Measurements from ENCODE around the gene FRMD3. TPM values are rescaled to one million over a fixed set of nuclear protein-coding genes. Genes with fewer than 3 reads are reported as not detected.

Gene FRMD3
- total RNA-seq, 2 donors from 2014 or later = 0.38 to 0.46 TPM

DNA sequence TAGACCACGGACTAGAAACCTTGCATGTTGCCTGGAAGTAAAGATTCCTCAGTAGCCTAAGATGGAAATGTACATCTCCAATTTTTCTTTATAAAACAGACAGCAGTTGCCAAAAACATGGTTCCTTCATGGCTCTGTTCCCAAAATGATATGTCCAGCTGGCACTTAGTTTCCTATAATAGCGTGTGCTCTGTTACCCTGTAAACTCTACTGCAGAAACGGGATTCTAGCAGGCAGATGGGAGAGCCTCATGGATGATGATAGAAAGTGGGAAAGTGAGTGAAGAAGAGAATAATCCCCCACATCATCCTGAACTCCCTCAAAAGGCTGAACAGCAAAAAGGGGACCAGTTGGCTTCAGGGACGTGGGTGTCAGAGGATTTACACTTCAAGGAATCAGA lies 118.2 kb downstream of the FRMD3 start:
- H3K9me3 Mint-ChIP-seq = peaks cover 1 to 2% of the 10 kb centered on the region in 2 donors
- H3K4me3 Mint-ChIP-seq = no peak overlapping the region
- H3K27ac Mint-ChIP-seq = no peak overlapping the region
- no peaks in the 10 kb centered on the region for H3K27me3 Mint-ChIP-seq (ENCODE audit: low read depth)
- H3K36me3 Mint-ChIP-seq (ENCODE audit: insufficient read depth in 2 of 2) = no peaks in the 10 kb centered on the region
- DNase-seq (no peak), ATAC-seq (replicated peaks in 1 of 2) (no peak)
- no peaks in the 10 kb centered on the region for H3K4me1 Mint-ChIP-seq (ENCODE audit: low read depth)

GRCh38 chr9:83418283-83418682 lies 119.9 kb downstream of the FRMD3 start:
- no peak for DNase-seq
- H3K4me3 Mint-ChIP-seq = no peak overlapping the region
- H3K4me1 Mint-ChIP-seq (ENCODE audit: low read depth) = no peaks in the 10 kb centered on the region
- H3K27ac Mint-ChIP-seq = no peak overlapping the region
- no peak for ATAC-seq (replicated peaks in 1 of 2)
- no peaks in the 10 kb centered on the region for H3K36me3 Mint-ChIP-seq (ENCODE audit: insufficient read depth in 2 of 2)
- H3K9me3 Mint-ChIP-seq = peaks cover 1 to 2% of the 10 kb centered on the region in 2 donors
- no peaks in the 10 kb centered on the region for H3K27me3 Mint-ChIP-seq (ENCODE audit: low read depth)

GRCh38 chr9:83413367-83413766 lies 124.8 kb downstream of the FRMD3 start:
- Mint-ChIP-seq H3K27ac (no peak overlapping the region), H3K4me3 (no peak overlapping the region), H3K36me3 (ENCODE audit: insufficient read depth in 2 of 2) (no peaks in the 10 kb centered on the region), H3K9me3 (peaks cover 1 to 3% of the 10 kb centered on the region in 2 donors), H3K27me3 (ENCODE audit: low read depth) (no peaks in the 10 kb centered on the region), H3K4me1 (ENCODE audit: low read depth) (no peaks in the 10 kb centered on the region)
- DNase-seq (no peak), ATAC-seq (replicated peaks in 1 of 2) (no peak)

DNA sequence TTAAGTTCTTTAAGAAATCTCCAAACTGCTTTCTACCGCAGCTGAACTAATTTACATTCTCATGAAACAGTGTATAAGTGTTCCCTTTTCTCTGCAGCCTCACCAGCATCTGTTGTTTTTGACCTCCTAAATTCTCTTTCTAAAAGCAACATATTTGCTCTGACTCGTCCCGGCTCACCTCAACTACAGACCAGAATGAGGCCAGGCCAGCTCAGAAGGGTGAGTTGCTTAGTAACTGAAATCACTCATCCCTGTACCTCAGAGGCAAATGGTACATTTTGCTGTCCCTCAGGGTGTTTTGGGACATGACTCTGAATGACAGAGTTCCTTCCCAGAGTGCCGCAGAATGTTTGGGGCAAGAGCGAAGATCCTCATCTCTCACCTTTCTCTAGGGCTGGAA lies 127.5 kb downstream of the FRMD3 start:
- H3K9me3 Mint-ChIP-seq = peaks cover 0 to 2% of the 10 kb centered on the region in 2 donors
- no peaks in the 10 kb centered on the region for H3K4me1 Mint-ChIP-seq (ENCODE audit: low read depth)
- DNase-seq (no peak), ATAC-seq (replicated peaks in 1 of 2) (no peak)
- no peaks in the 10 kb centered on the region for H3K36me3 Mint-ChIP-seq (ENCODE audit: insufficient read depth in 2 of 2)
- H3K4me3 Mint-ChIP-seq = no peak overlapping the region
- H3K27ac Mint-ChIP-seq = no peak overlapping the region
- no peaks in the 10 kb centered on the region for H3K27me3 Mint-ChIP-seq (ENCODE audit: low read depth)

DNA sequence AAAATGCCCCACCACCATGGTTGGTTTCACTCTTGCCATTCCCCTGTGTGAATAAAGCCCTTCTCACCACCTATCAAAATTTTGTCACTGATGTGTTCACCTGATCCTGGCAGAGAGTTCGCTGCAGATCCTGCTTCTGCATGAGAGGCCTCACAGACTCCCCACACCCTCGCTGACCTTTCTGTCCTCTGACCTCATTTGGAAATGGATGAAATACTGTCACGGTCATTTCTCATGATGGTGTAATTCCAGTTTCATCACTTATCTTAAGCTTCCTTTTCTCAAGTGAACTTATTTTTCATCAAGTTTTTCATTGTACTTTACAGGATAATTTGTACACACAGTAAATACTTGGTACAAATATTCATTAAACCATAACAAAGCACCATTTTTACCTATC lies 131.3 kb downstream of the FRMD3 start:
- Mint-ChIP-seq H3K36me3 (ENCODE audit: insufficient read depth in 2 of 2) (no peaks in the 10 kb centered on the region), H3K4me3 (no peak overlapping the region), H3K4me1 (ENCODE audit: low read depth) (no peaks in the 10 kb centered on the region), H3K27me3 (ENCODE audit: low read depth) (no peaks in the 10 kb centered on the region), H3K27ac (no peak overlapping the region), H3K9me3 (peaks cover 0 to 2% of the 10 kb centered on the region in 2 donors)
- ATAC-seq (replicated peaks in 1 of 2) (no peak), DNase-seq (no peak)

- Mint-ChIP-seq H3K36me3 (ENCODE audit: insufficient read depth in 2 of 2) (no peaks in the 10 kb centered on the region), H3K27ac (no peak overlapping the region), H3K4me3 (no peak overlapping the region), H3K27me3 (ENCODE audit: low read depth) (no peaks in the 10 kb centered on the region), H3K4me1 (ENCODE audit: low read depth) (no peaks in the 10 kb centered on the region), H3K9me3 (peaks cover 0 to 2% of the 10 kb centered on the region in 2 donors)
- DNase-seq = no peak
- ATAC-seq (replicated peaks in 1 of 2) = no peak
These were observed 132.4 kb downstream of the FRMD3 start for GRCh38 chr9:83405759-83406158.

- Mint-ChIP-seq H3K9me3 (peaks cover 0 to 2% of the 10 kb centered on the region in 2 donors), H3K4me3 (no peak overlapping the region), H3K4me1 (ENCODE audit: low read depth) (no peaks in the 10 kb centered on the region), H3K27me3 (ENCODE audit: low read depth) (no peaks in the 10 kb centered on the region), H3K36me3 (ENCODE audit: insufficient read depth in 2 of 2) (no peaks in the 10 kb centered on the region), H3K27ac (no peak overlapping the region)
- no peak for DNase-seq
- no peak for ATAC-seq (replicated peaks in 1 of 2)
These were observed 134.5 kb downstream of the FRMD3 start for GRCh38 chr9:83403527-83404238.

DNA sequence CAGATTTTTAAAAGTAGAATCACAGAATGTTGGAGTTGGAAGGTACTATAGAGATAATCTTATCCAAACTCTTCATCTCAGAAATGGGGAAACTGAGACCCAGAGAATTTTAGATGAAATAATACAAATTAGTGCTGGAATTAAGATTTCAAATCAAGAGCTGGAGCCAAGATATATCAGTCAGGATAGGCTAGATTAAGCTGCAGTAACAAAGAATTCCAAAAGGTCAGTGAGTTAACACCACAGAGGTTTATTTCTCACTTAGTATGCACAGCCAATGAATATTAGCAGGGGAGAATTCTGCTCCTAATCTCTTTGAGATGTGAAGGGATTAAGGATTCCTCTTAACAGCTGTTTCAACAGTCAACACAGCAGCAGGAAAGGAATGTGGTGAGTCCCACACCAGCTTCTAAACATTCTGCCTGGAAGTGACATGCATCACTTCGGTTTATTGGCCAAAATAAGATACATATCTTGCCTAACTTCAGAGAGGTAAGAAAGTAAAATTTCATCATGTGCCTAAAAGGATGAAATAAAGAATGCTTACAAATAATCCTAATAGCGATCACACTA lies 136.8 kb downstream of the FRMD3 start:
- no peaks in the 10 kb centered on the region for H3K27me3 Mint-ChIP-seq (ENCODE audit: low read depth)
- no peak for DNase-seq
- H3K27ac Mint-ChIP-seq = no peak overlapping the region
- H3K9me3 Mint-ChIP-seq = no peaks in the 10 kb centered on the region
- H3K36me3 Mint-ChIP-seq (ENCODE audit: insufficient read depth in 2 of 2) = no peaks in the 10 kb centered on the region
- H3K4me1 Mint-ChIP-seq (ENCODE audit: low read depth) = no peaks in the 10 kb centered on the region
- ATAC-seq (replicated peaks in 1 of 2) = no peak
- H3K4me3 Mint-ChIP-seq = no peak overlapping the region

GRCh38 chr9:83396813-83397212 lies 141.4 kb downstream of the FRMD3 start:
- Mint-ChIP-seq H3K9me3 (no peaks in the 10 kb centered on the region), H3K27ac (no peak overlapping the region), H3K27me3 (ENCODE audit: low read depth) (no peaks in the 10 kb centered on the region), H3K4me1 (ENCODE audit: low read depth) (no peaks in the 10 kb centered on the region), H3K36me3 (ENCODE audit: insufficient read depth in 2 of 2) (no peaks in the 10 kb centered on the region), H3K4me3 (no peak overlapping the region)
- no peak for ATAC-seq (replicated peaks in 1 of 2)
- no peak for DNase-seq

DNA sequence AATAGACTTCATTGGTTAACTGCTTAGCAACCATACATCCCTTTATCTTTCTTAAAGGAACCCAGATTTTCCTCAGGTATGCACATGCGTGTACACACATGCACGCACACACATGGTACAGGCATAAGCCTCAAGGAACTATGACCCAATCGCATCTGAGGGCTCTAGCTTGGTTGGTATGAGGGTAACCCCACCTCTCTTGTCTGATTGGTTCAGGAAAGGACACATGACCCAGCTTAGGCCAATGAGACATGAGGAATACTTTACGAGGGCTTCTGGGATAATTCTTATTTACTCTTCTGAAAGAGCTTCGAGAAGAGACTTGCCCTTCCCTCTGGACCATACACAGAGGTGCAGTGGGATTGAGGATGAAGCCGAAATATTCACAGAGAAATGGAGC lies 141.9 kb downstream of the FRMD3 start:
- H3K36me3 Mint-ChIP-seq (ENCODE audit: insufficient read depth in 2 of 2) = no peaks in the 10 kb centered on the region
- no peaks in the 10 kb centered on the region for H3K9me3 Mint-ChIP-seq
- ATAC-seq (replicated peaks in 1 of 2) = no peak
- H3K27ac Mint-ChIP-seq = no peak overlapping the region
- no peaks in the 10 kb centered on the region for H3K4me1 Mint-ChIP-seq (ENCODE audit: low read depth)
- DNase-seq = no peak
- no peaks in the 10 kb centered on the region for H3K27me3 Mint-ChIP-seq (ENCODE audit: low read depth)
- H3K4me3 Mint-ChIP-seq = no peak overlapping the region

DNA sequence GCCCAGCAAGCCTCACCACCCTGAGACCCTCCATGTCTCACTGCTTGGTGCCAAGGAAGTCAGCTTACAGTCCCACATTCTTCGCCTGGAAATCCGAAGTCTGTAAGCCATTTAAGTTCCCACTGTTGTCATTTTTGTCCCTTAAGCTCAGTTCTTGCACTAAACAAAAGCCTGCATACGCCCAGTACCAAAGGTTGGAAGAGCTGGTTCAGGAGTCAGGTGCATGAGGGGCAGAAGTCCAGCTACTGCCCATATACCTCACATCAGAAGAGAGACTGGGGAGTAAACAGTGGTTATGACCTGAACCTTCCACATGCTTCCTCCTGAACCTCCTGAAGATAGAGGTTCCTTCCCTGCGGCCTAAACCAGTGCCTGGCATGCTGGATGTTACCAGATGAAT lies 146.0 kb downstream of the FRMD3 start:
- Mint-ChIP-seq H3K27ac (no peak overlapping the region), H3K4me3 (no peak overlapping the region), H3K27me3 (ENCODE audit: low read depth) (no peaks in the 10 kb centered on the region), H3K4me1 (ENCODE audit: low read depth) (no peaks in the 10 kb centered on the region), H3K9me3 (no peaks in the 10 kb centered on the region), H3K36me3 (ENCODE audit: insufficient read depth in 2 of 2) (no peaks in the 10 kb centered on the region)
- DNase-seq (no peak), ATAC-seq (replicated peaks in 1 of 2) (no peak)

DNA sequence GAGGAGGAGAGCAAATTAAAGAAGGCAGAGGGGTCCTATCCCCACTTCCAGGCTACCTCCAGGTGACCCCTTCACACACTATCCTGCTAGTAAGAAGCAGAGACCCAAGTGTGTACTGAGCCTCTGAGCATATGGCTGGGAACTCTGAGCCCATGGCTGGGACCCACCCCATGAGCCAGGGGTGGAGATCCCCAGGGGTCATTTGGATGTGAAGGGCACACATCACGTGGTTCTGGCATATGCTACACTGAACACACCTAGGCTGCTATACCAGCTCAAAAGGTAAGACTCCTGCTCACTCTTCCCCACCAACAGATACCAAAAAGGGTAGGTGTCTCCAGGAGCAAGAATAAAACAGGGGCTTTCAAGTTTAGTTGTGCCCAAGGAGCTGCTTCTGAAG lies 149.9 kb downstream of the FRMD3 start:
- H3K9me3 Mint-ChIP-seq = peaks cover 6% of the 10 kb centered on the region in 2 donors
- DNase-seq = no peak
- no peaks in the 10 kb centered on the region for H3K4me1 Mint-ChIP-seq (ENCODE audit: low read depth)
- H3K27me3 Mint-ChIP-seq (ENCODE audit: low read depth) = no peaks in the 10 kb centered on the region
- H3K27ac Mint-ChIP-seq = no peak overlapping the region
- H3K4me3 Mint-ChIP-seq = no peak overlapping the region
- no peak for ATAC-seq (replicated peaks in 1 of 2)
- H3K36me3 Mint-ChIP-seq (ENCODE audit: insufficient read depth in 2 of 2) = peaks cover 0 to 6% of the 10 kb centered on the region in 2 donors

DNA sequence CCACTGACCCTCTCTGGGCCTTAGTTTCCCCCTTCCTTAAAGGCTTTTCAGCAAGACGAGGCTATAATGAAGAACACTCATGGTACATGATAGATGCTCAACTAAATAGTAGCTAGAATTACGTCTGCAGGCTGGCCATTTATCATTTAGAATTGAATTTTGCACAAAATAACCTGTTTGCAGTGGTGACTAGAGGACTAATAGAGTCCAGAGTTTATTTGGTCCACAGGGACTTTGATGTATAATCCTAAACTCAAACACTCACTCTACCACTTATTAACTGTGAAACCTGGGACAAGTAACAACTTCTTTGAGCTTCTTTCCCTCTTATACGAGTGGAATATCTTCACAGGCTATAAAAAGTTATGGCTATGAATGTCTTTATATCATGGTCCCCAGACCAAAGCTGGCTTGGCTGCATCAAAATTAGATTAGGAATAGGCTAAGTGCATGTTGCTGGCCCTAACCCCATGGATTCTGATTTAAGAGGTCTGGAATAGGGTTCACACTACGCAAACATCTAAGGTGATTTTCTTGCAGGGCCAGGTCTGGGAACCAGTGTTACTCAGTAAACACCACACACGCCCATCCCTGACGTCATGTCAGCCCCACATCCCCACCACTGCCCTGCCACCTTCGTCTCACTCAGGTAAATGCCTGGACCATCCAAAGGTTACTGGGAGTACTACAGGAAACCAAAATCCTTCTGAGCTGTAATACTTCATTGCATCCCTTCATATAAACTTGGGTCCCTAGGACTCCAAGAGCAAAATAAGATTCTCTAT lies 150.6 kb downstream of the FRMD3 start:
- Mint-ChIP-seq H3K9me3 (peaks cover 6 to 9% of the 10 kb centered on the region in 2 donors), H3K4me3 (no peak overlapping the region), H3K27me3 (ENCODE audit: low read depth) (no peaks in the 10 kb centered on the region), H3K36me3 (ENCODE audit: insufficient read depth in 2 of 2) (peaks cover 1 to 8% of the 10 kb centered on the region in 2 donors), H3K27ac (no peak overlapping the region), H3K4me1 (ENCODE audit: low read depth) (no peaks in the 10 kb centered on the region)
- ATAC-seq (replicated peaks in 1 of 2) = no peak
- no peak for DNase-seq
